Stimulated activated CD4-positive, alpha-beta T cell treated with anti-CD3 and anti-CD28 coated beads, Interleukin-4, amount 100 ng/mL, for 4 hours (primary cell): Measurements from ENCODE around the gene SLBP.

Source experiments
- DNase-seq, 2 experiments: peaks; one replicate each; pipeline ENCODE4 v3.0.0-alpha.2; 2020

The SLBP gene

GRCh38 chr4:1712216-1713002 is at the start of gene SLBP:
Gene SLBP, minus strand, starts transcription at chr4:1712319. Its CDS starts 131 bp downstream, at chr4:1712188.
- DNase-seq, result peak; percentile 98

- no peak for DNase-seq
These were observed 49.1 kb upstream of the SLBP start for GRCh38 chr4:1761130-1761689.

DNA sequence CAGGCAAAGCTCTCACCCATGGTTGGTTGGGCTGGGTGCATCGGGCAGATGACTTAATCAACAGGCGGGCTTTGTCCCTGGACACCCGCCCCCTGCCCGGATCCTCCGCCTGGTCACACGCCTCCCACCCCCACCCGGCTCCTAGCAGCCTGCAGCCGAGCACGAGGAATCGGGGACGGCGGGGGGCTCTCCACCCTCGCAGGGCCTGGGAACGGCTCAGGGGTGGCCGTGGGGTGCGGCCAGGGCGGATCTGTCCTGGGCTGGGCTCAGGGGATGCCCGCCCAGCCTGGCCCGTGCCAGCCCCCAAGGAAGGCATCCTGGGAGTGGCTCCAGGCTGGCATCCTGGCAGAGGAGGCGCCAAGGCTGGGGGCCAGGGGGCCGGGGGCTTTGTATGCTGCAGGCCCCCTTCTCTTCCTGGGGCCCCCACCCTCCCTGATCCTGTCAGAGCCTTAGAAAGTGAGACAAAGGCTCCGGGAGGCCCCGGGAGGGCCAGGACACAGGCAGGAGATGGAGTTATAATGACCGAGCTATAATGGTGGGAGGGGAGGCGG is 48.5 kb upstream of the SLBP start:
- DNase-seq, result no peak

DNA sequence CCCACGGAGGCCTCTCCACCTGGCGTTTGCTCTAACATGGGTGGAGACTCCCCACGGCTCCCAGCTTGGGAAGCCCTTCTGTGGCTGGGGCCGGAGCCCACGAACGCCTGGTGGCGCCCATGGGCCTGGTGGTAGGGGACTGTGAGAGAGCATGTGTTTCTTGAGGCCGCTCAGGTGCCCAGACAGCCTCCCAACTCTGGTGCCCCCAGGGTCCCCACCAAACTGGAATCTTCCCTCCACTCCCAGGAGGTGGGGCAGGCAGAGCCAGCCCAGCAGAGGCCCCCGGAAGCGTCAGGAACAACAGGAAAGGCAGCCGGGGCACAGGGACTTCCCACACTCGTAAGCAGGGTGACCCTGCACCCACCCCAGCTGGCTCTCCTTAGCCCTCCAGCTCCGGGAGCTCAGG is 47.7 kb upstream of the SLBP start:
- no peak for DNase-seq

DNA sequence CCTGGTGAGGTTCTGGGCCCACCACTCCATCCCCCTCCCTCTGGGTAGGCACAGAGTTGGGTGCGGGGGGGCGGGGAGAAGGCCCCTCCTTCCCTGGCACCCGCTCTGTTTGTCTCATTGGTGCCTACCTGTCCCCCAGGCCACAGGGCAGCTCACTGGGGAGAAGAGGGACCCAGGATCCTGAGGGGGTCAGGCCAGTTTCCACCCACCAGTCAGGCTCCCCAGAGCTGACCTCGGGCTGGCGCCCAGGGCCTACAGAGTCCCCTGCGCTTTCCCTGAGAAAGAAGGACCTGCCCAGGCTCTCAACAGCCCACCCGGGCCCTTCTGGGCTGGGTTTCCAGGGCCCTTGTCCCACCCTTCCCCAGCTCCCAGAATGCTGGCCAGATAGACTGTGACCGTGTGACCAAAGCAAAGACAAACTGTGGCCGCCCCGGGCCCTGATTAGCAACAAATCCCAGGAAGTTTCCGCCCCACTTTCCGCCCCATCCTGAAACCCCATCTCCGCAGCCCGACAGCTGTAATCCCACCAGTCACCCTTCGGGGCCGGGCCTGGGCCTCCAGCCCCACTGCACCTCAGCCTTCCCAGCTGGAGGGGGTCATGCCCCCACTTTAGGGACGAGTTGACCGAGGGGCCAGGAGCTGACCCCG is 47.2 kb upstream of the SLBP start:
- no peak for DNase-seq

DNA sequence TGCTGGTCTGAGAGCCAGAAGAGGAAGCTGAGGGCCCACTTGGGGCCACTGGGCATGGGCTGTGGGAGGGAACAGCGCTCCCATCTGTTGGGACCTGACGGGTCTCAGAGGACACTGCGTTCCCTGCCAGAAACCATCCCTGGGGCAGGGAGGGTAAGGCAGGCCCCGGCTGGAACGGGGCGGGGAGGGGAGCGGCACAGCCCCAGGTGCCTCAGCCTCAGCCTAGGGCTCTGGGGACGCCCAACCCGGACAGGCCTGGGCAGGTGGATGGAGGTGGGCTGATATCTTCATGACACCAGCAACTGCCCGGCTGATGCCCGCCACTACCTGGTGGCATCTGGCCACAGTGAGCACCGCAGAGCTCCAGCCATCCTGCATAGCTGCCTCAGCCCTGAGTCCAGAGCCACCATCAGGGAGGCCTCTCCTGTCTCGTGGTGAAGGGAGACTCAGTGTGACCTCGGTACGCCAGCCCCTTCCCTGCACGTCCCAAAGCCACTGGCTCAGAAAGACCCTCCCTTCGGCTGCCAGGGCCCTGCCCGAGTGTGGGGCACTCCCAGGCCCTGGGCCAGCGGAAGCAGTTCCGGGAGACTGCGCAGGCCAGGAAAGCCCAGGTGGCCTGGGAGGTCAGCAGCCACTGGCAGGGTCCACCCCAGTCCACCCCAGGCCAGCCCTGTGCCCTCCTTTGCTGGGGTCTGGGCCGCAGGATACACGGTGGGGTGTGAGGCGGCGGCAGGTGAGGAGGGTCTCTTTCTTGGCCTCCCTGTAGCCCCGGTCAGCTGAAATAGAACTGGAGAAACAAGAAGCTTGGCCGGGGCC is 46.4 kb upstream of the SLBP start:
- no peak for DNase-seq

DNA sequence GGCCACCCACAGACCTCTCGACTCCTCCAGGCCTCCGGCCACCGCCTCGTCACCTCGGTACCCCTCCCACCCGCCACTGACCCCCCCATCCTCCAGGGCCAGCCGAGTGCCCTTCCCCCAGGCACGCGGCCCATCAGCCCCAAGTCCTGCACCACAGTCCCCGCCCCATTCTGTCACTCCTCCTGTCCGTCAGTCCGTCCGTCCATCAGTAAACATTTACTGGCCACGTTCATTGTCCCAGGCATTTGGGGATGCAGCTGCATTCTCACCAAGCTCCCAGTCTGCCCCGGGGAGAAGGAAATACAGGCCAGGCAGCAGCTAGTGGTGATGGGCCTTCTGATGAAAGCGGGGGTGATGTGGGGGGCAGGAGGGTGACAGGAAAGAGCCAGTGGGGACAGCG is 45.7 kb upstream of the SLBP start:
- no peak for DNase-seq

DNA sequence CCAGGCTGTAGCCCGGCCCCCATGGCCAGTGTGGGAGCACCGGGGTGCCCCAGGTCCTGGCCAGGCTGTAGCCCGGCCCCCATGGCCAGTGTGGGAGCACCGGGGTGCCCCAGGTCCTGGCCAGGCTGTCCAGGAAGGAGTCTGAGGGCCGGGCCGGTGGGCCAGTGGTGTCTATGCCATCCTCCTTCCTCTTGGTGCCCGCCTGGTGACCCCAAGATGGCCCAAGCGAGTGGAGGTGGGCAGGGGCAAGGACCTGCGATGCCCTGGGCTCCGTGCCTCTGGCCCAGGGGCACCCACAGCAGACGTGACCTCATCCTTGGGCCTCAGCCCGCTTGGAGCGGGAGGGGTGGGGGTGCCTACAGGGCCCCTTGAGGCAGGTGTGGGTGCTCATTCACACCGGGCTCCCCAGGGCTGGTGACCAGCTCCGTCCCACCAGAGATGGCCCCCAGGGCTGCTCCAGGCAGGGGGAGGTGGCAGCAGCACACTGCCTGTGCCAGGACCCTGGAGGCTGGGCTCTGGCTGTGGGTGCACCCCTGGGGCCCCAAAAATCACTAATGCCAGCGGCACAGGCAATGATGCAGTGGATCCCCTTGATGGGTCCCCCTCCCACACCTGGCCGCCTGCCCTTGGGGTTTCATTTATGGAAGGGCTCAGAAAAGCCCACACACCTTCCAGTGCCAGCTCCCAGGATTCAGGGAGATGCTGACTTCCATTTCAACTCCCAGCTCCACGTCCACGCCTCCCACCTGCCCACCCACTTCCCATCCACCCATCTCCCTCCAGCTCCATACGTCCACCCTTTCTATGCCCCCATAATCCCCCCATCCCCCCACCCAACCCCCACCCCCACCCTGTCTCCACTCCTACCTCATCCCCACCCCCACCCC is 45.0 kb upstream of the SLBP start:
- no peak for DNase-seq

DNA sequence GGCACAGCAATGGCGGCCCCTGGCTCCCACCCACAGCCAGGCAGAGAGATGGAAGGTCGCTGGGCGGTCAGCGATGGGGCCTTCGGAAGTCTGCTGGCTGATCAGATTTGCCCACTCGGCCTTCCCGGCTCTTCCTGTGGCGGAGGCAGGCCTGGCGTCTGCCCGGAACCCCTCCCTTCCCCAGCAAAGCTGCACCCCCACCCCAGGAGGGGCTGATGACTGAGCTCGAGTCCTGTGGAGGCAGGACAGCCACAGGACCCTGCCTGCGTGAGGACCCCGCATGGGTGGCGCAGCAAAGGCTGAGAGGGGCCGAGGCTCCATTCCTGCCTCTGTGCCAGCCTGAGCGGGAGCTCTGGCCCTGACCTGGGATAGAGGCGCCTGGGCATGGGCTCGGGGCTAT is 44.0 kb upstream of the SLBP start:
- DNase-seq, result no peak

DNA sequence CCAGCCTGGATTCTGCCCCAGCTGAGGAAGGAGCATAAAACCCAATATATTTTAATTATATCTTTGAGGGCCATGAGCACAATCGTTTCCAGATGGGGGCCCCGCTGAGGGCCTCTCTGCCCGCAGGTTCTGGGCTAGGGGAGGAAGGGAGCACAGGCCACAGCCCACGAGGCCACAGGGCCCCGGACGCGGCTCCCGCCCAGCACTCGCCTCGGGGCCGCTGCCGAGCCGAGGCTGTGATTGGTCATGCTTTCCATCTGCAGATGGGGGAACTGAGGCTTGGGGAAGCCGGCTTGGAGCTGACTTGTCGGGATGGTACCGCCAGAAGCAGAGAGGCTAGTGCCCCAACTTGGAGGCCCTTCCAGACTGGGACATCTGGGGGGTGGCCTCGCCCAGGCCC is 43.2 kb upstream of the SLBP start:
- no peak for DNase-seq

DNA sequence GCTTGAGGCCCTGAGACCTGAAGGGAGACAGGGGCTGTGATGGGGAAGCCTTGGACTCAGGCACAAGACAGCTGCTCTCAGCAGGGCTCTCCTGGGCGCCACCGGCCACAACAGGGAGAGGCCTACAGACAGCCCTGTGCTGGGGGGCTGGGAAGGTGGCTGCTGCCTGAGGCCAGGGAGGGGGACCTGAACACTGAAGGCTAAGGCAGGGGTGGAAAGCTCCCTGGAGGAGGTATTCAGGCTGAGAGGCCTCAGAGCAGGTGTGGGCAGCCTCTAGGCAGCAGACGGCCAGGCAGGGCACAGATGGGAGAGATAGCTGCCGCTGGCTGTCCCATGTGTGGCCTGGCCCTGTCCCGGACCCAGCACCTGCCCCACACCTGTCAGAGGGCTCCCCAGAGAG is 42.2 kb upstream of the SLBP start:
- DNase-seq, result no peak

DNA sequence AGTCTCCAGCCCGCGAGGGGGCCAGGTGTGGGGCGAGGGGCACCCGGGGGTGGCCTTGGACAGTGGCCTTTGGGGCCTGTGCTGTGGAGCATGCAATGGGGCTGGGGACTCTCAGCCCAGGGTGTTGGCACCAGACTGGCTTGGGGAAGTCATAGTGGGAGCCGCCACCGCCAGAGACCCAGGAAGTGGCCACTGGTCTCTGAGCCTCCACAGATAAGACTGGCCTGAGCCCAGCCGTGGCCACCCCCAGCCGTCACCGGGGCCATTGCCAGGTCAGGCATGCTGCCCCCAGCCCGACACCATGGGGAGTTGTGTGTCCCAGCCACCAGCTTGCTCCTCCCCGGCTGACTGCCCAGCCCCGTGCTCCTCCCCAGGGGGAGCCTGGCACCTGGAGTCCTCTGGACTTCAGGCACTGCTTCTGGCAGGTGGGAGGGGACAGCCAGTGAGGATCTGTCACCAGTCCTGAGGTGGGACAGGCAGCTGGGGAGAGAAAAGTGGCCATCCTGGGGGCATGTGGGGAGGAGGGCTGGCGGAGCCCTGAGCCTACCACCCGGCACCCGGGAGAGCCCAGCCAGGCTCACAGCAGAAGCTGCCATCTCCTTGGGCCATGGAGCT is 41.7 kb upstream of the SLBP start:
- DNase-seq, result no peak

DNA sequence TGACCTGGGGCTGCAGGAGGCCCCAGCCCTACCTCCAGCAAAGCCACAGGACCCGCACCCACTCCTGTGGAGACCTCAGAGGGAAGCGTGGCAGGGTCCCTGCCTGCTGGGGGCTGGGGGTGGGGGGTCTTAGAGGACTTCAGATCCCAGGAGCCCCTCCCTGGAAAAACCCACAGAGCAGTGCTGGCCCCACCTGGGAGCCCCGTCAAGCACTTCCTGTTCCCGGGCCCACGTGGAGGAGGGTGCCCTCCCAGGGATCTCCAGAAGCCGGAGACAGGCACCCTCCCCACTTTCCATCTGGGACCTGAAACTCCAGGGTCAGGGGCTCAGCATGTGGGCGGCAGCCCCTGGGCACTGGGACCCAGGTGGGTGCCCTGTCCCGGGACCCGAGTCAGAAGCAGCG is 41.2 kb upstream of the SLBP start:
- DNase-seq, result no peak

GRCh38 chr4:1752284-1753041 is 40.3 kb upstream of the SLBP start:
- no peak for DNase-seq

GRCh38 chr4:1751919-1752283 is 39.8 kb upstream of the SLBP start:
- no peak for DNase-seq

- DNase-seq, result no peak
These were observed 39.2 kb upstream of the SLBP start for GRCh38 chr4:1751155-1751918.

DNA sequence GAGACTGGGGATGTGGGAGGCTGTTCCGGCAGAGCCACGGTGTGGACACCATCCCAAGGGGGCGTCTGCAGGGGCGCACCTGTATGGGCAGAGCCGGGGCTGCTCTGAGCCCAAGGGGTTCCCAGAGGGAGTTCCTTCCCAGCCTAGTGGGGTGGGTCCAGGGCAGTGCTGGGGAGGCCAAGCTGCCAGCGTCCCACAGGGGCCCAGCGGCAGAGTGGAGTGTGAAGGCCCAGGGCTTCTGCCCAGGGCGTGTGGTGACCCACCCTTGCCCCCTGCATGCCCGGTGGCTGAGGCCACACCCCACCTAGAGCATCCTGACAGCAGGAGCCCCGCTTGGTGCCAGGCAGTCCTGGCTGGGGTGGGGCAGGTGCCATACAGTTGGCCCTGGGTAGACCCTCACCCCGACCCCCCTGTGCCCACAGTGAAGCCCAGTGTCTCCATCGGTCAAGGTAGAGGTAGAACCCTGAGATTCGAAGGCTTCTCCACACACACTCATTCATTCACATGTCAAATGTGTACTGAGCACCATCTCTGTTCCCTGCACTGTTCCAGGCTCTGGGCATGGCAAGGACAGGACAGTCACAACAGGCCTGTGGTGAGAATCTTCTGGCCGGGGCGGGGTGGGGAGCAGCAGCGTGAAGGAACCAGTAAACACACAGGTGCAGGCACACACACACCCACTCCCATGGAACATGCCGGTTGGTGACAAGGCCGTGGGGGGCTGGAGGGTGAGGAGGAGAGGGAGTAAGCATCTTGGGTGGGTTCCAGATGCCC is 38.4 kb upstream of the SLBP start:
- DNase-seq, result no peak

DNA sequence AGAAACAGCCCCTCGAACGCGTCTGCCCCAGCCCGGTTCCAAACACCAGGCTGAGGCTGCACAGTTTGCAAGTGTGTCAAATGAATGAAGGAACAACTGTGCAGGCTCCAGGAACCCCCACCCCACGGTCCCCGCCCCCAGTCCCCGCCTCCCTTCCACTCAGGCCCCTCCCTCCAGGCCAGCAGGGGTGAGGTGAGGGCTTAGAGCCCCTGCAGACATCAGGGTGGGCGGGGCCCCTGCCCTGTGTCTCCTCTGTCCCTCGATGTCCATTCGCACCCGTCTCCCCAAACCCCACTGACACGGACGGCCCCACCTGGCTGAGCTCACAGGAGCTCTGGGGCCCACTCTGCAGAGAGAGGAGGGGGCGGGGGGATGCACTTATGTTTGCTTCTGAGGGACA is 37.7 kb upstream of the SLBP start:
- DNase-seq, result no peak

DNA sequence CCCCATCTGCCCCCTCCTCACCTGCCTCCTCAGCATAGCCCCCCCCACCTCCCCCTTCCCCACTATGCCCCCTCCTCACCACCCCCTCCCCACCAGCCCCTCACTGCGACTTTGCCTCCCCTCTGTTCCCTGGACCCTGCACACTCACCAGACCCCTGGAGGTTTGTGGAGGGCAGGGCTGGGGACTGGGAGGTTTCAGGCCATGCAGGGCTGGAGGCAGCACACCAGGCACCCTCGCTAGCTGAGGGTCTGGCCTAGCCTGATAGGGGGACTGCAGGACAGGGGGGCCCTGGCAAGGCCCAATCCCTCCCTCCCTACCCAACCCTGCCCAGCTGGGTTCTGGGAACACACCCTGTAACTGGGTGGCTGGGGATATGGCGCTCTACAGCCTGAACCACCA is 37.3 kb upstream of the SLBP start:
- DNase-seq, result no peak
